DMS114 treated with DMSO at 0.1 percent for 48 hours (cell line): ENCODE data around the gene AGBL4.
"Not testable (repeated sequence)": the region's sequence is repeated elsewhere in the genome, so short reads cannot be mapped to it uniquely, and the experiment has no call there.

Source experiments
- DNase-seq: peaks from one replicate; lab custom pipeline; 2025; ENCODE audit not compliant: unreplicated experiment; lab: John Stamatoyannopoulos, UW

Gene AGBL4

GRCh38 chr1:49319426-49319963 lies 704.3 kb downstream of the AGBL4 start:
- DNase-seq, result no peak

GRCh38 chr1:49318218-49318617 lies 705.5 kb downstream of the AGBL4 start:
- DNase-seq, result no peak

GRCh38 chr1:49307457-49307856 lies 716.3 kb downstream of the AGBL4 start:
- DNase-seq, result no peak

- no peak for DNase-seq
Observed at GRCh38 chr1:49306507-49307070, 717.2 kb downstream of the AGBL4 start.

- DNase-seq, result not testable (repeated sequence)
Observed at GRCh38 chr1:49302400-49302799, 721.4 kb downstream of the AGBL4 start.

- DNase-seq, result no peak
Observed at GRCh38 chr1:49298304-49298703, 725.5 kb downstream of the AGBL4 start.

- no peak for DNase-seq
Observed at GRCh38 chr1:49297783-49298182, 726.0 kb downstream of the AGBL4 start.

GRCh38 chr1:49294539-49294938 lies 729.2 kb downstream of the AGBL4 start:
- DNase-seq, result no peak

- DNase-seq, result no peak
Observed at GRCh38 chr1:49293016-49293415, 730.7 kb downstream of the AGBL4 start.

GRCh38 chr1:49257211-49258049 lies 766.3 kb downstream of the AGBL4 start:
- DNase-seq, result peak; percentile 39

GRCh38 chr1:49252917-49253316 lies 770.8 kb downstream of the AGBL4 start:
- no peak for DNase-seq

GRCh38 chr1:49251019-49251784 lies 772.6 kb downstream of the AGBL4 start:
- no peak for DNase-seq

GRCh38 chr1:49240709-49241221 lies 783.0 kb downstream of the AGBL4 start:
- DNase-seq, result no peak

GRCh38 chr1:49234988-49235387 lies 788.8 kb downstream of the AGBL4 start:
- no peak for DNase-seq

- DNase-seq, result no peak
Observed at GRCh38 chr1:49229555-49229954, 794.2 kb downstream of the AGBL4 start.

- DNase-seq, result no peak
Observed at GRCh38 chr1:49226758-49227157, 797.0 kb downstream of the AGBL4 start.

- no peak for DNase-seq
Observed at GRCh38 chr1:49225464-49225863, 798.3 kb downstream of the AGBL4 start.

- DNase-seq, result no peak
Observed at GRCh38 chr1:49213301-49213700, 810.5 kb downstream of the AGBL4 start.

- DNase-seq, result no peak
Observed at GRCh38 chr1:49208712-49209111, 815.0 kb downstream of the AGBL4 start.

GRCh38 chr1:49204720-49205119 lies 819.0 kb downstream of the AGBL4 start:
- no peak for DNase-seq

GRCh38 chr1:49200738-49201137 lies 823.0 kb downstream of the AGBL4 start:
- no peak for DNase-seq
